CD4-positive, alpha-beta T cell treated with Interleukin-10 for 1 hour (primary cell): Measurements from ENCODE around the gene SGK1.
"Not testable (repeated sequence)": the region's sequence is repeated elsewhere in the genome, so short reads cannot be mapped to it uniquely, and the experiment has no call there.

ENCODE experiments used
- DNase-seq: peaks from one replicate; pipeline ENCODE4 v3.0.0-alpha.2; 2020

Gene SGK1

GRCh38 chr6:134249759-134250602 is 67.9 kb downstream of the SGK1 start:
- DNase-seq: no peak

GRCh38 chr6:134249239-134249758 is 68.6 kb downstream of the SGK1 start:
- no peak for DNase-seq

GRCh38 chr6:134247844-134248580 is 69.9 kb downstream of the SGK1 start:
- DNase-seq: no peak

- DNase-seq: peak; percentile 90
Observed at GRCh38 chr6:134247231-134247833, 70.6 kb downstream of the SGK1 start.

GRCh38 chr6:134245706-134246105 is 72.2 kb downstream of the SGK1 start:
- DNase-seq: no peak

- no peak for DNase-seq
Observed at GRCh38 chr6:134245041-134245440, 72.9 kb downstream of the SGK1 start.

GRCh38 chr6:134240665-134241431 is 77.1 kb downstream of the SGK1 start:
- DNase-seq: peak; percentile 89

GRCh38 chr6:134238960-134239795 is 78.7 kb downstream of the SGK1 start:
- DNase-seq: no peak

GRCh38 chr6:134238006-134238405 is 79.9 kb downstream of the SGK1 start:
- no peak for DNase-seq

GRCh38 chr6:134235937-134236751 is 81.8 kb downstream of the SGK1 start:
- peak; percentile 54 for DNase-seq

- not testable (repeated sequence) for DNase-seq
Observed at GRCh38 chr6:134235334-134235733, 82.6 kb downstream of the SGK1 start.

GRCh38 chr6:134233180-134233955 is 84.5 kb downstream of the SGK1 start:
- no peak for DNase-seq

- DNase-seq: no peak
Observed at GRCh38 chr6:134230940-134231339, 87.0 kb downstream of the SGK1 start.

GRCh38 chr6:134230087-134230700 is 87.7 kb downstream of the SGK1 start:
- DNase-seq: no peak

- no peak for DNase-seq
Observed at GRCh38 chr6:134229520-134229919, 88.4 kb downstream of the SGK1 start.

- DNase-seq: no peak
Observed at GRCh38 chr6:134223796-134224420, 94.0 kb downstream of the SGK1 start.

GRCh38 chr6:134221250-134221649 is 96.7 kb downstream of the SGK1 start:
- DNase-seq: no peak

- no peak for DNase-seq
Observed at GRCh38 chr6:134217798-134218140, 100.1 kb downstream of the SGK1 start.
